Keratinocyte (primary cell): ENCODE results near the gene PAPSS2. TPM values are rescaled to one million over a fixed set of nuclear protein-coding genes. Genes with fewer than 3 reads are reported as not detected.

Source experiments
- DNase-seq: peaks from one replicate; pipeline ENCODE4 v3.0.0-alpha.2; 2011; ENCODE audit warnings: low read depth, missing footprints, low spot score
- FAIRE-seq: peaks from 2 replicates; lab custom pipeline; 2011; peaks lifted over from hg19 to GRCh38; lab: Jason Lieb, UNC
- H2AFZ ChIP-seq: 2 replicates; pipeline ENCODE4 v1.6.0; 2012; ENCODE audit warnings: low read length, control low read depth, inconsistent platforms; ENCODE audit not compliant: control insufficient read depth
- H3K27ac ChIP-seq: 2 replicates; pipeline ENCODE4 v1.5.1; 2011; ENCODE audit warnings: low read length; ENCODE audit not compliant: control insufficient read depth, insufficient read depth
- H3K27me3 ChIP-seq: 3 replicates; pipeline ENCODE4 v1.6.0; 2011; ENCODE audit warnings: low read length; ENCODE audit not compliant: control insufficient read depth, insufficient read depth; ENCODE audit errors: extremely low read depth
- H3K36me3 ChIP-seq, 2 experiments: 2 replicates in 1 of 2; 3 replicates in 1 of 2; pipeline ENCODE4 v1.5.1; 2011; ENCODE audit warnings: low read length in 2 of 2, mild to moderate bottlenecking in 1 of 2; ENCODE audit not compliant: control insufficient read depth in 2 of 2, insufficient read depth in 2 of 2; ENCODE audit errors: extremely low read depth in 1 of 2
- H3K4me1 ChIP-seq: 3 replicates; pipeline ENCODE4 v1.5.1; 2011; ENCODE audit warnings: low read length; ENCODE audit not compliant: control insufficient read depth, insufficient read depth; ENCODE audit errors: extremely low read depth
- H3K4me2 ChIP-seq: 3 replicates; pipeline ENCODE4 v1.6.0; 2011; ENCODE audit warnings: low read depth, low read length; ENCODE audit not compliant: control insufficient read depth, insufficient read depth; ENCODE audit errors: extremely low read depth
- H3K4me3 ChIP-seq, 3 experiments: fragments of 200-600 bp in 1 of 3; sonication (generic) in 1 of 3; 2 replicates in 2 of 3; 3 replicates in 1 of 3; pipeline ENCODE4 v1.5.1; 2011 to 2016; ENCODE audit warnings: low read length in 3 of 3, mild to moderate bottlenecking in 3 of 3, control low read depth in 2 of 3, inconsistent platforms in 1 of 3, low read depth in 1 of 3, mixed read lengths in 1 of 3, mixed run types in 1 of 3, moderate library complexity in 1 of 3; ENCODE audit not compliant: control insufficient read depth in 2 of 3, insufficient read depth in 2 of 3; ENCODE audit errors: extremely low read depth in 1 of 3
- H3K79me2 ChIP-seq: 2 replicates; pipeline ENCODE4 v1.6.0; 2012; ENCODE audit warnings: low read length; ENCODE audit not compliant: control insufficient read depth, insufficient read depth
- H3K9ac ChIP-seq: 3 replicates; pipeline ENCODE4 v1.6.0; 2011; ENCODE audit warnings: low read length; ENCODE audit not compliant: control insufficient read depth, insufficient read depth; ENCODE audit errors: extremely low read depth
- H3K9me1 ChIP-seq: 3 replicates; pipeline ENCODE4 v1.6.0; 2011; ENCODE audit warnings: low read length; ENCODE audit not compliant: control insufficient read depth, insufficient read depth; ENCODE audit errors: extremely low read depth
- H3K9me3 ChIP-seq: 2 replicates; pipeline ENCODE4 v1.5.1; 2012; ENCODE audit warnings: low read depth, low read length; ENCODE audit not compliant: control insufficient read depth
- H4K20me1 ChIP-seq: 3 replicates; pipeline ENCODE4 v1.6.0; 2011; ENCODE audit warnings: low read length; ENCODE audit not compliant: control insufficient read depth, insufficient read depth; ENCODE audit errors: extremely low read depth
- CTCF ChIP-seq, 3 experiments: IDR thresholded peaks in 1 of 3; conservative IDR thresholded peaks in 1 of 3; optimal IDR thresholded peaks in 1 of 3; 2 replicates in 2 of 3; 3 replicates in 1 of 3; pipeline versions ENCODE3 to v1.5.1; 2011; ENCODE audit warnings: low read length in 3 of 3, mild to moderate bottlenecking in 3 of 3, moderate library complexity in 2 of 3, control low read depth in 1 of 3, inconsistent platforms in 1 of 3; ENCODE audit not compliant: insufficient read depth in 2 of 3; ENCODE audit errors: extremely low read depth in 1 of 3
- EZH2 ChIP-seq: IDR thresholded peaks from one replicate; pipeline ENCODE4 v1.6.1; 2012; ENCODE audit warnings: inconsistent platforms, mild to moderate bottlenecking, low read length, moderate library complexity
- dilution Hi-C: fragments of 300-500 bp; cut with MboI; formaldehyde crosslinking; loops from one replicate; pipeline ENCODE4 v1.7.0; 2020; ENCODE audit warnings: low sequenced_read_pairs; ENCODE audit not compliant: extremely low pct_ligation_motif_present
- polyA plus RNA-seq, 5 experiments: library from polyadenylated mRNA; depleted of rRNA in 3 of 5; stranded (reverse) in 3 of 5; stranded (forward) in 1 of 5; unstranded in 1 of 5; fragments of >200 nt; gene quantifications; 1 replicate in 1 of 5; 2 replicates in 3 of 5; 3 replicates in 1 of 5; pipeline versions ENCODE4 v1.2.1 to v1.2.3, GENCODE V29; 2011 to 2012; ENCODE audit warnings: missing spikeins in 2 of 5, low read depth in 1 of 5, low replicate concordance in 1 of 5

Gene PAPSS2
- polyA plus RNA-seq, 1 donor (not counting 4 experiments of a cell fraction or from before 2014, with no cell fraction given): 1.1 TPM

DNA sequence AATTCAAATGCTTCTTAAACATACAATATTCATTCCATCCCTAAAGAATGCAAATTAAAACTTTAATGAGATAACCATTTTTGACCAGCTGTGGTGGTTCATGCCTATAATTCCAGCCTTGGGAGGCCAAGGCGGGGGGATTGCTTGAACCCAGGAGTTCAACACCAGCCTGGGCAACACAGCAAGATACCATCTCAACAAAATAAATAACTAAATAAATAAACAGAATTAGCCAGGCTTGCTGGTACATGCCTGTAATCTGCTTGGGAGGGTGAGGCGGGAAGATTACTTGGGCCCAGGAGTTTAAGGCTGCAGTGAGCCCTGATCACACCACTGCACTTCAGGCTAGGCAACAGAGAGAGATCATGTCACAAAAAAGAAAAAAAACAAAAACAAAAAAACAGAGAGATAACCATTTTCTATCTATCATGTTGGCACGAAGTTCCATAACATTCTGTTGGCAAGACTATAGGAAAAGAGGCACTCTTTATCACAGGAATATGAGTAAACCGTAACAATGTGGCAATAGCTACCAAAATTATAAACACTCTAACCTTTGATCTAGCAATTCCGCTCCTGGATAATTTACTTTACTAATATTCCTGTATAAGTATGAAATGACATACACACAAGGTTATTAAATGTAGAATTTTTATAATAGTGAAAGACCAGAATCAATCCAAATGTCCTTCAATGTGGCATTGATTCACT lies 106.1 kb downstream of the PAPSS2 start:
- DNase-seq (no peak), FAIRE-seq (no peak)
- H3K9me3 ChIP-seq: no peaks in the 10 kb centered on the region
- H3K36me3 ChIP-seq: peaks cover 3 to 10% of the 10 kb centered on the region in 2 experiments
- no peaks in the 10 kb centered on the region for H3K27me3 ChIP-seq
- no peak overlapping the region for H3K4me3 ChIP-seq
- no peaks in the 10 kb centered on the region for H3K79me2 ChIP-seq
- no peak overlapping the region for H3K27ac ChIP-seq
- dilution Hi-C loops: no loop called here
- no peaks in the 10 kb centered on the region for H3K9me1 ChIP-seq
- no peaks in the 10 kb centered on the region for H4K20me1 ChIP-seq
- peaks cover 5% of the 10 kb centered on the region for H3K4me1 ChIP-seq
- no peak for TF ChIP-seq EZH2
- no peak for TF ChIP-seq CTCF (optimal IDR thresholded peaks at IDR 0.05 in 1 of 3, IDR thresholded peaks at IDR 0.05 in 1 of 3, conservative IDR thresholded peaks at IDR 0.05 in 1 of 3; ENCODE audit: extremely low read depth in 1 of 3, insufficient read depth in 2 of 3, low read length in 3 of 3)
- no peak overlapping the region for H2AFZ ChIP-seq
- H3K9ac ChIP-seq: no peak overlapping the region
- H3K4me2 ChIP-seq: no peak overlapping the region

DNA sequence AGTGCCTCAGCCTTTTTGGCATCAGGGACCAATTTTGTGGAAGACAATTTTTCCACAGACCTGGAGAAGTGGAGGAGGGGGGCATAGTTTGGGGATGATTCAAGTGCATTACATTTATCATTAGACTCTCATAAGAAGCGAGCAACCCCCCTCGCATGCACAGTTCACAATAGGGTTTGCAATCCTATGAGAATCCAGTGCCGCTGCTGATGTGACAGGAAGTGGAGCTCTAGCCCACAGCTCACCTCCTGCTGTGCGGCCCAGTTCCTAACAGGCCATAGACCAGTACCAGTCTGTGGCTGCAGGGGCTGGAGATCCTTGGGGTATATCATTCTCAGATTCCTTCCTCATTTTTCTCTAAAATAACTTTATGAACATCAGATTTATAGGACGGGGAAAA lies 107.6 kb downstream of the PAPSS2 start:
- no peak overlapping the region for H3K4me2 ChIP-seq
- dilution Hi-C loops: no loop called here
- H3K36me3 ChIP-seq: peaks cover 3 to 10% of the 10 kb centered on the region in 2 experiments
- no peaks in the 10 kb centered on the region for H3K9me3 ChIP-seq
- no peak for TF ChIP-seq EZH2
- TF ChIP-seq CTCF (optimal IDR thresholded peaks at IDR 0.05 in 1 of 3, IDR thresholded peaks at IDR 0.05 in 1 of 3, conservative IDR thresholded peaks at IDR 0.05 in 1 of 3; ENCODE audit: extremely low read depth in 1 of 3, insufficient read depth in 2 of 3, low read length in 3 of 3): no peak
- no peaks in the 10 kb centered on the region for H3K27me3 ChIP-seq
- H3K4me3 ChIP-seq: no peak overlapping the region
- DNase-seq (no peak), FAIRE-seq (no peak)
- no peak overlapping the region for H3K27ac ChIP-seq
- H4K20me1 ChIP-seq: no peaks in the 10 kb centered on the region
- H3K9me1 ChIP-seq: no peaks in the 10 kb centered on the region
- no peak overlapping the region for H2AFZ ChIP-seq
- H3K79me2 ChIP-seq: no peaks in the 10 kb centered on the region
- H3K9ac ChIP-seq: no peak overlapping the region
- peaks cover 2% of the 10 kb centered on the region for H3K4me1 ChIP-seq
